Suprapubic skin (tissue), 4 donors: ENCODE measurements around the gene SPTBN5. TPM values are rescaled to one million over a fixed set of nuclear protein-coding genes. Genes with fewer than 3 reads are reported as not detected.

Source experiments
- DNase-seq, 2 donors: peaks; one replicate each; pipeline ENCODE4 v3.0.0-alpha.2; 2019; ENCODE audit warnings: low spot score in 2 of 2
- H3K27ac ChIP-seq: fragments of 200-600 bp; sonication (generic); one replicate; pipeline ENCODE4 v1.5.1; 2019
- H3K27me3 ChIP-seq: fragments of 200-600 bp; sonication (generic); one replicate; pipeline ENCODE4 v1.5.1; 2019
- H3K36me3 ChIP-seq: fragments of 200-600 bp; sonication (generic); one replicate; pipeline ENCODE4 v1.5.1; 2019
- H3K4me1 ChIP-seq: fragments of 200-600 bp; sonication (generic); one replicate; pipeline ENCODE4 v1.5.1; 2019
- H3K4me3 ChIP-seq: fragments of 200-600 bp; sonication (generic); one replicate; pipeline ENCODE4 v1.5.1; 2019; ENCODE audit warnings: mild to moderate bottlenecking
- H3K9me3 ChIP-seq: fragments of 200-600 bp; sonication (generic); one replicate; pipeline ENCODE4 v1.5.1; 2019
- EP300 ChIP-seq: sonication (generic); formaldehyde crosslinking; IDR thresholded peaks from one replicate; pipeline ENCODE4 v1.6.1; 2017; ENCODE audit warnings: antibody characterized with exemption
- POLR2A ChIP-seq, 2 donors: fragments of 450-650 bp; IDR thresholded peaks; one replicate each; pipeline ENCODE4 v1.6.1; 2017; ENCODE audit warnings: antibody characterized with exemption in 2 of 2, mild to moderate bottlenecking in 2 of 2, moderate library complexity in 2 of 2
- POLR2AphosphoS5 ChIP-seq, 3 donors: sonication (generic); formaldehyde crosslinking; IDR thresholded peaks; one replicate each; pipeline ENCODE4 v1.6.1; 2017; ENCODE audit warnings: antibody characterized with exemption in 3 of 3
- WGBS: methylation state at CpG from one replicate; pipeline ENCODE4 v1.1.5; 2018; 5-methylcytosine and 5-hydroxymethylcytosine counted together
- total RNA-seq, 4 donors: library from RNA; depleted of rRNA; stranded (reverse); fragments of >200 nt; gene quantifications; one replicate each; pipeline ENCODE4 v1.1.0, GENCODE V29; 2016
- TF ChIP-seq, protein P1 (sequence below), 2 donors: fragments of 200-600 bp in 1 of 2; fragments of 450-650 bp in 1 of 2; sonication (generic) in 1 of 2; IDR thresholded peaks; one replicate each; pipeline ENCODE4 v1.5.1; 2016 to 2019; ENCODE audit warnings: antibody characterized with exemption in 2 of 2, mild to moderate bottlenecking in 1 of 2, moderate library complexity in 1 of 2

The SPTBN5 gene
- total RNA-seq, 4 donors from 2014 or later, result 1.3 to 3.4 (median 2.8) TPM

GRCh38 chr15:41853831-41854230 is 40.0 kb downstream of the SPTBN5 start:
- TF ChIP-seq POLR2A (IDR thresholded peaks at IDR 0.05) (no peak), POLR2AphosphoS5 (IDR thresholded peaks at IDR 0.05) (no peak), EP300 (no peak)
- TF ChIP-seq, protein P1, sequence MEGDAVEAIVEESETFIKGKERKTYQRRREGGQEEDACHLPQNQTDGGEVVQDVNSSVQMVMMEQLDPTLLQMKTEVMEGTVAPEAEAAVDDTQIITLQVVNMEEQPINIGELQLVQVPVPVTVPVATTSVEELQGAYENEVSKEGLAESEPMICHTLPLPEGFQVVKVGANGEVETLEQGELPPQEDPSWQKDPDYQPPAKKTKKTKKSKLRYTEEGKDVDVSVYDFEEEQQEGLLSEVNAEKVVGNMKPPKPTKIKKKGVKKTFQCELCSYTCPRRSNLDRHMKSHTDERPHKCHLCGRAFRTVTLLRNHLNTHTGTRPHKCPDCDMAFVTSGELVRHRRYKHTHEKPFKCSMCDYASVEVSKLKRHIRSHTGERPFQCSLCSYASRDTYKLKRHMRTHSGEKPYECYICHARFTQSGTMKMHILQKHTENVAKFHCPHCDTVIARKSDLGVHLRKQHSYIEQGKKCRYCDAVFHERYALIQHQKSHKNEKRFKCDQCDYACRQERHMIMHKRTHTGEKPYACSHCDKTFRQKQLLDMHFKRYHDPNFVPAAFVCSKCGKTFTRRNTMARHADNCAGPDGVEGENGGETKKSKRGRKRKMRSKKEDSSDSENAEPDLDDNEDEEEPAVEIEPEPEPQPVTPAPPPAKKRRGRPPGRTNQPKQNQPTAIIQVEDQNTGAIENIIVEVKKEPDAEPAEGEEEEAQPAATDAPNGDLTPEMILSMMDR (IDR thresholded peaks at IDR 0.05), result no peak
- H3K9me3 ChIP-seq, result no peaks in the 10 kb centered on the region
- H3K36me3 ChIP-seq, result peaks cover under 1% of the 10 kb centered on the region
- H3K27ac ChIP-seq, result no peak overlapping the region
- H3K4me1 ChIP-seq, result peaks cover 35% of the 10 kb centered on the region
- H3K27me3 ChIP-seq, result peaks cover 4% of the 10 kb centered on the region
- 73% methylated on average over 7 of the region's 10 CpGs for WGBS
- no peak for DNase-seq
- H3K4me3 ChIP-seq, result no peak overlapping the region

DNA sequence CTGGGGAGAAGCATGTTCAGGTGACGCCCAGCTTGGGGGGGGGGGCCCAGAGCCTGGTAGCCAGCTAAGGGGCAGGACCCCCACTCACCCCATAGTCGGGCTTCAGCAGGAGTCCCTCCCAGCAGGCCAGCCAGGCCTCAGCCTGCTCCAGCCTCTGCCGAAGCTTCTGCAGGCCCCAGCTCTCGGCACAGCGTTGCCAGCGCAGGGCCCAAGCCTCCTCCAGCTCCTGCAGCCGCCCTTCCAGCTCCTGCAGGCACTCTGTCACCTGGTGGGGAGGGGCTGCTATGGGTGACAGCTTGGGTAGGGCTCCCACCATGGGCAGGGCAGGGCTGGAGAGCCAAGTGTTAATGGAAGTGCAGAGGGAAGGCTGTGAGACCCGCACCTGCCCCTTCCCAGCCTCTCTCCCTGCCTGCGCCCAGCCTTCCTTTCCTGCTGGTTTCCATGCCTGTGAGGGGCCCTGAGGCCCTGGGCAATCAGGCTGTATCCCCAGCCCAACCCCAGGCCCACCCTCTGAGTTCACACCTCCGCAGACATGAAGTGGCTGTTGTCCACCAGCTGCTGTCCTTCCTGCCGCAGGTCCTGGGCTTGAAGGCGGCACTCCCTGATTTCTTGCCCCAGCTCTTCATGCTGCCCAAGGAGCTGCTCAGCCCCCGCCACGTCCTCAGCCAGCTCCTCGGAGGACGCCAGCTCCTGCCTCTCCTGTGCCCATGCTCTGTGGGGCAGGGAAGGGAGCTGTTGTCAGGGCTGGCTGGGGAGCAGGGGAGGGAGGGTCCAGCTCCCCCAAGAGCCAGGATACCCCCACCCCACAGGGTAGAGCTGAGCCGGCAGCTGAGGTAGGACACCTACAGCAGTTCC is 40.9 kb downstream of the SPTBN5 start:
- TF ChIP-seq POLR2AphosphoS5 (IDR thresholded peaks at IDR 0.05) (no peak), POLR2A (IDR thresholded peaks at IDR 0.05) (no peak), EP300 (no peak)
- TF ChIP-seq, protein P1 (IDR thresholded peaks at IDR 0.05), result no peak
- H3K27ac ChIP-seq, result no peak overlapping the region
- H3K4me1 ChIP-seq, result peaks cover 44% of the 10 kb centered on the region
- WGBS, result 55% methylated on average over 8 of the region's 17 CpGs
- DNase-seq, result no peak
- H3K36me3 ChIP-seq, result peaks cover 8% of the 10 kb centered on the region
- H3K4me3 ChIP-seq, result no peak overlapping the region
- peaks cover 4% of the 10 kb centered on the region for H3K27me3 ChIP-seq
- H3K9me3 ChIP-seq, result no peaks in the 10 kb centered on the region

- DNase-seq, result no peak
- peaks cover 4% of the 10 kb centered on the region for H3K27me3 ChIP-seq
- 83% methylated on average over 5 of the region's 8 CpGs for WGBS
- H3K36me3 ChIP-seq, result peaks cover 19% of the 10 kb centered on the region
- H3K27ac ChIP-seq, result no peak overlapping the region
- TF ChIP-seq, protein P1 (IDR thresholded peaks at IDR 0.05), result no peak
- TF ChIP-seq POLR2AphosphoS5 (IDR thresholded peaks at IDR 0.05), result no peak
- no peak for TF ChIP-seq POLR2A (IDR thresholded peaks at IDR 0.05)
- TF ChIP-seq EP300, result no peak
- H3K9me3 ChIP-seq, result no peaks in the 10 kb centered on the region
- no peak overlapping the region for H3K4me3 ChIP-seq
- H3K4me1 ChIP-seq, result peaks cover 47% of the 10 kb centered on the region
These were observed 42.0 kb downstream of the SPTBN5 start for GRCh38 chr15:41851755-41852370.

- Histone ChIP-seq H3K27ac (no peak overlapping the region), H3K27me3 (peaks cover 4% of the 10 kb centered on the region), H3K4me1 (peaks cover 47% of the 10 kb centered on the region), H3K4me3 (no peak overlapping the region), H3K36me3 (peaks cover 26% of the 10 kb centered on the region), H3K9me3 (no peaks in the 10 kb centered on the region)
- TF ChIP-seq POLR2A (IDR thresholded peaks at IDR 0.05) (no peak), EP300 (no peak), POLR2AphosphoS5 (IDR thresholded peaks at IDR 0.05) (no peak)
- TF ChIP-seq, protein P1 (IDR thresholded peaks at IDR 0.05), result no peak
- no peak for DNase-seq
- WGBS, result 36% methylated on average over 10 of the region's 11 CpGs
These were observed 42.7 kb downstream of the SPTBN5 start for GRCh38 chr15:41851167-41851523.

DNA sequence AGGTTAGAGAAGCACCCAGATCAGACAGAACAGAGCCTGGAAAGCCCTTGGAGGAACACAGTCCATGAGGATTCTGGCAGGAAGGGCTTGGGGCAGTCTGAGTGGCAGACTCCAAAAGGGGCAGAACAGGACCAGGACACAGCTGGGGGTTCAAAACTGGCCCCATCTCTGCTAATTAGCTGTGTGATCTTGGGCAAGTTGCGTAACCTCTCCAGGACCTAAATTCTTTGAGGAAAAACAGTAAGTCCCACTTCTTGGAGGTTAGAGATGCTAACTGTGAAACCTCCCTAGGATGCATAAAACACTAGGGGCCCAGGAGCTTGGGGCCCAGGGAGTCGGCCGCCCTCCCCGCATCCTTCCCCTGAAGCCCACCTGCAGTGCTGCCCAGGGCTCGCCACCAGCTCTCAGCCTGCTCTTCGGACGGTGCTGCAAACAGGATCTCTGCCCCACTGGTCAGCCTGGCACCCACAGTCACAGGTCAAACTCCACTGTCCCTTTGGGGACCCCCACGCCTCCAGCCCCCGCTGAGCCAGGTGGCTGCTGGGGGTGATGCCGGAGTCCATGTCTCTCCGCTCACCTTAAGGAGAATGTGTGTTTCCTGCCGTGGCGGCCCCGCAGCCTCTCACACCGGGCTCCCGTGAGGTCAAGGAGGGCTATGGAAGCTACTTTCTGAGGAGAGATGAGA is 43.2 kb downstream of the SPTBN5 start:
- WGBS, result 83% methylated on average over 14 of the region's 16 CpGs
- peaks cover 47% of the 10 kb centered on the region for H3K4me1 ChIP-seq
- no peak overlapping the region for H3K4me3 ChIP-seq
- no peak for TF ChIP-seq EP300
- TF ChIP-seq POLR2A (IDR thresholded peaks at IDR 0.05), result no peak
- no peak for TF ChIP-seq POLR2AphosphoS5 (IDR thresholded peaks at IDR 0.05)
- TF ChIP-seq, protein P1 (IDR thresholded peaks at IDR 0.05), result no peak
- H3K36me3 ChIP-seq, result peaks cover 31% of the 10 kb centered on the region
- H3K27ac ChIP-seq, result peak overlapping the region; percentile 45
- peaks cover 4% of the 10 kb centered on the region for H3K27me3 ChIP-seq
- no peak for DNase-seq
- no peaks in the 10 kb centered on the region for H3K9me3 ChIP-seq
